ENCODE data around the gene RAB2B.

The RAB2B gene

GRCh38 chr14:21476925-21477681, at the start of gene RAB2B, which contains the start of gene TOX4:
Gene RAB2B (minus strand): TSS chr14:21476959. CDS start chr14:21476872, 87 bp downstream.
Gene TOX4 (plus strand): TSS chr14:21477195. CDS start chr14:21477279, 84 bp downstream.
- DNase-seq (ENCODE audit: low spot score), result peak; percentile 95

- peak; percentile 57 for DNase-seq (ENCODE audit: low spot score)
These were observed 49.4 kb upstream of the RAB2B start, which contains the start of gene SALL2 for GRCh38 chr14:21525962-21526671. Gene SALL2 (minus strand): TSS chr14:21526346. CDS start chr14:21526127, 219 bp downstream.

GRCh38 chr14:21525571-21525961, 48.8 kb upstream of the RAB2B start:
- DNase-seq (ENCODE audit: low spot score), result no peak

DNA sequence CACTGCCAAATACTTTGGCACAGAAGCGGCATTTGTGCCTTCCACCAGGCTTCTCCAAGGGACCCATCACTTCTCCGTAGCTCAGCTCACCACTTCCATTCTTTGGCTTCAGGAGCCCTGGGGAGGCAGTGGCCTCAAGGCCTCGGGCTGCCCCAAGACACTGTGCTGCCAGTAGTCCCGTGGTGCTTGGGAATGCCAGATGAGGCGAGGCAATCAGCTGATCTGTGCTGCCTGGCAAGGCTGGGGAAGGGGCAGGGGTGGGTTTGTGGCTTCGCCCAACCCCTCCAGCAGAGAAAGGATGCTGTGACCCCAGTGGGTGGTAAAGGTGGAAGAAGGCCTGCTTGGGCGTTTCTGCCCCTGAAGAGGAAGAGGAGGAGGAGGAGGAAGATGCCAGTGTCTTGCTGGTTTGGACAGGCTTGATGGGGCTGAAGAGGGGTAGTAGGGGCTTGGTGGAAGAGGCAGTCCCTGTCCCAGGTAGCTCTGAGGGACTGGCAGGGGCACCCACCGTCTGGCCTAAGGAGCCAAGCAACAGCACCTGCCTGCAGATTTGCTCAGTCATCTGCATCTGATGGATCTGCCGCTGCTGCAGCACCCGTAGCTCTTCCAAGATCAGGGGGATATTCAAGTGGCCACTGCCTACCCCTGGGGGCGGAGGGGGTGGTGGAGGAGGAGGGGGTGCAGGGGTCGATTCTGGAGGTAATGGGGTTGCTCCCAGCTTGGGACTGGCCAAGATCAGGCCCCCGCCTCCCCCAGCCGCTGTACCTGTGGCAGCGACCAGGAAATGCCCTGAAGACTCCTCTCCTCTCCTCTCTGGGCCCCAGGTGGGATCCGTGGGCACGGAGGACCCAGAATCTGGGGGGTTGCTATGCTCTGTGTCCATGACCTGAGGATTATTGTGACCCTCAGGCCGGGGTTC, 48.1 kb upstream of the RAB2B start:
- DNase-seq (ENCODE audit: low spot score), result no peak

GRCh38 chr14:21523203-21523602, 46.4 kb upstream of the RAB2B start:
- no peak for DNase-seq (ENCODE audit: low spot score)

DNA sequence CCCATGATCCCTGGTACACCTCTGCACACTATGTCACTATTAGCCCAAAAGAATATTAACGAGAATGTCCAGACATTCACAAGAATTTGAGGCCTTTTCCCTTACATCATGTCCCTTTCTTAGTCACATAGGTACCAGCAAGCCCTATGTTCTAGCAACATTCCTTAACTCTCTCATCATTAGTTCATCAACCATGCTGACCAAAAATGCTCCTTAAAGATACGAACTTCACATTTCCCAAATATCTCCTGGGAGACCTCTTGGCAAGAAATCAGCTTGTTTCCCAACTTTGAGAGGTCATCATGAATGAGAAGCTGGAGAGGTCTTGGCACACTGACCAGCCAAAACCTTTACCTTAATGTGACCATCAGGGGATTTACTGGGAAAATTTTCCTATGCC, 44.7 kb upstream of the RAB2B start:
- DNase-seq (ENCODE audit: low spot score), result peak; percentile 16

- DNase-seq (ENCODE audit: low spot score), result no peak
These were observed 44.0 kb upstream of the RAB2B start for GRCh38 chr14:21520767-21521166.

- no peak for DNase-seq (ENCODE audit: low spot score)
These were observed 42.0 kb upstream of the RAB2B start for GRCh38 chr14:21518725-21519124.

- DNase-seq (ENCODE audit: low spot score), result no peak
These were observed 37.6 kb upstream of the RAB2B start for GRCh38 chr14:21514341-21514740.

DNA sequence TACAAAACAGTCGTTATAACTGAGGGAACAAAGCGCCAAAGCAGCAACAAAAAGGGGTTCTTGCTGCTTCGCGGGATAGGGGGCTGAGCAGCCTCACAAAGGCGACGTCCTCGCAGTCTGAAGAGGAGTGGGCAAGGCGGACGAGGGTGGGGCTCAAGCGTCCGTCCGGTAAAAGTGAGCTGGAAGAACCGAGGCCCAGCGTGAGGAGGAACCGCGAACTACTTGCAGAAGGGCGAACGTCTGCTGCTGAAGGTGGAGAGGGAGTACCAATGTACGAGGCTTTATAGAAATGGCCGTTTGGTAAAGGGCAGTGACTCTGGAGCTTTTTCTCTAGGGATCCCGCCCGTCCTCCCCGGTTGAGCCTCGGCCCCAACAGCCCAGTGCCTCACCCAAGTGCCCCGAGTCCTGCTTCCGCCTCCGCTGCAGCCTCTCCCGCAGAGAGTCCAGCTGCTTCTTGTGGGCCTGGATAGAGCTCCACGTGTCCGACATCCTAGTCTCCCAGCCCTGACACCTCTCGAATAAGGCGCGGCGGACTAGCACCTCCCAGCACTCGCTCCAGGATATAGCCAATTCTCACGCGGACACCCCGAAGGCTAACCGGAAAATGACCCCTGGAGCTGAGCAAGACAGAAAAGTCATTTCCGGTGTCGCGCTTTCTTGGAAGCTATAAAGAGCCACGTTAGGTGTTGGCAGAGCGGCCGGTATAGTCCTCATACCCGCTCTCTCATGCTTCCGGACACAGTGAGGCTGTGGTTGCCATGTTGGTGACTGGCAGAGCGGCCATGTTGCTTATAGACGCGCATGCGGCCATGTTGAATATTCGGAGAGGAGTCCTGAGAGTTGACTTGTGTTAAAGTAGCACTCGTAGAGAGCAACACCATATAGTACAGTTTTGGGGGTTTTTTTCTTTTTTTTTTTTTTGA, 34.2 kb upstream of the RAB2B start, which contains the start of gene METTL3:
Gene METTL3, minus strand, starts transcription at position 606 of the 923 bp plus-strand sequence. Its CDS starts 117 bp downstream, at position 489.
- DNase-seq (ENCODE audit: low spot score), result peak; percentile 96

GRCh38 chr14:21509432-21510143, 32.8 kb upstream of the RAB2B start:
- DNase-seq (ENCODE audit: low spot score), result no peak

DNA sequence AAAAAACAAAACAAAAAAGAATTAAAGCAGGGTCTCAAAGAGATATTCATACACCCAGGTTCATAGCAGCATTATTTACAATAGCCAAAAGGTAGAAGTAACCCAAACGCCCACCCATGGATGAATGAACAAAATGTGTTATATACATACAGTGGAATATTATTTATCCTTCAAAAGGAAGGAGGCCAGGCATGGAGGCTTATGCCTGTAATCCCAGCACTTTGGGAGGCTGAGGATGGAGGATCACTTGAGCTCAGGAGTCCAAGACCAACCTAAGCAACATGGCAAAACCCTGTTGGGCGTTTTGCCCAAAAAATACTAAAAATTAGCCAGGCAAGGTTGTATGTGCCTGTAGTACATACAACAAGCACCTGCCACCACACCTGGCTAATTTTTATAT, 29.8 kb upstream of the RAB2B start:
- no peak for DNase-seq (ENCODE audit: low spot score)

GRCh38 chr14:21505012-21505553, 28.3 kb upstream of the RAB2B start:
- no peak for DNase-seq (ENCODE audit: low spot score)

DNA sequence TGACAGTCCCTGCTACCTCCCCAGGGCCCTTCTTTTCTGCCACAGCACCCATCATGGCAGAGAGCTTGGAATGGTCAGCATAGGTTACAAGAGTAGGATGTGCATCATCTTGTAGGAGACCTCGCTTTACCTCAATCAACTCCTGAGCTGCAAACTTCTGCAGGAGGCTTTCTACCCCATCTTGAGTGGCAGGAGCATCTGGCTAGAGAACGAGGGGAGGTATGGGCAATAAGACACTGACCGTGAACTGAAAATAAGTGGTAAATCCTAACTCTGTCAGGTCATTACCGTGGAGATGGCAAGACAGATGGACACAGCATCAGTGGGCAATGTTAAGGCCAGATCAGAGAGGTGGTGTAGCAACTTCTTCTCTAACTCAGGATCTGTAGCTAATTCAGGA, 26.6 kb upstream of the RAB2B start:
- no peak for DNase-seq (ENCODE audit: low spot score)

- DNase-seq (ENCODE audit: low spot score), result no peak
These were observed 24.8 kb upstream of the RAB2B start for GRCh38 chr14:21501568-21501967.

DNA sequence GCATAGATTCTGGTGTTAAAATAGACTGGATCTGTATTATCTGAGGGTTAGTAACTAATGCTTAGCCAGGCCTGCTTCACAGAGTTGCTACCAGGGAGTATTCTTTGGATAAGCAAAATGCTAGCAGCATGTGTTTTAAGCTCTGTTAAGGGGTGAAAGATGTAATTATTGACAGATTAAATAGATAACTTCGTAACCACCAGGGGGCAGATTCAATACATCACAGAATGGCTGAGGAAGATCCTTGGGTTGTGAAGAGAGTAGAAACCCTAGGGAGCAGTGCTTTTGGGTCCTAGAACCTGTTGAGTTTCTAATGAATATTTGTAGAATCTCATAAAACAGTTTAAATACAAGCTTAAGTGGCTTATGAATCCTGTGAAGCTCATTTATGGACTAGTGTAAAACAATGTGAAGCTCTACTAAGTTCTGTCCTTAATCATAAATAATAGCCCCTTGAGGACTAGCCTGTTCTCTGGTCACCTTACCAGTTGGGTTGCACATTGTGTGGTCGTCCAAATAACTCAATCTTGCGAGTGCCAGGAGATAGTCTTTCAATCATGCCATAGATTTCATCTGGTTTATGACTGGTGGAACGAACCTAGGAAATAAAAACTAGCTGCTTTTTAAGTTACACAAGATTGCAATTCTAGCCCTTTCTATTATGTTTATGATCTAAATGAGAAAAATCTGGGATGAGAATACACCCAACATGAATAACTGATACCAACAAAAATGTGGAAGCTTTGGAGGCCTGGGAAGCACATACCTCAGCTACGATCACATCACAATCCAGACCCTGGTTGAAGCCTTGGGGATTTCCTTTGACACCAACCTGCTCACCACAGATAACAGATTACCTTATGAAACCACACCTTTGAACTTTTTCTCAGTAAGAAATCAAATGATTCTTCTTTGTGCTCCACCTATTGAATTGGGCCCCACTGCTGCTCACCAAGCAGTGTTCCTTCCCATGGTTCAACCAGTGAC, 22.1 kb upstream of the RAB2B start:
- DNase-seq (ENCODE audit: low spot score), result peak; percentile 50

DNA sequence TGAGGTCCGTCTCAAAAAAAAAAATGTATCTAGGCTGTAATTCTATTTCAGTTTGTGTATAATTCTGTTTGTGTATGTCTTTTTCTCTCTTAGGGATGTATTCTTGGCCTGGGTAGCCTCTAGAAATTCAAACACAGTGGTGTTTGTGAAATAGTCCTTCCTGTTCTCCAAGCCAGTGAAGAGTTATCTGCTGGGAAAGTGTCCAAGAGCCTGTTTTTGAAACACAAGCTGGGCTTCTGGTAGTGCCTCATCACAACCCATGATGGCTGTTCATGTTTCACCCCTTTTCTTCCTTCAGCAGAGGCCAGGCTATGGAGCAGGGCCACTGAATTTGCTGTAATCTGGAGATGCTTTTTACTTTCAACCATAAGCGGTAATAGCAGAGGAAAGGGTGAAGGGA, 19.7 kb upstream of the RAB2B start:
- no peak for DNase-seq (ENCODE audit: low spot score)

DNA sequence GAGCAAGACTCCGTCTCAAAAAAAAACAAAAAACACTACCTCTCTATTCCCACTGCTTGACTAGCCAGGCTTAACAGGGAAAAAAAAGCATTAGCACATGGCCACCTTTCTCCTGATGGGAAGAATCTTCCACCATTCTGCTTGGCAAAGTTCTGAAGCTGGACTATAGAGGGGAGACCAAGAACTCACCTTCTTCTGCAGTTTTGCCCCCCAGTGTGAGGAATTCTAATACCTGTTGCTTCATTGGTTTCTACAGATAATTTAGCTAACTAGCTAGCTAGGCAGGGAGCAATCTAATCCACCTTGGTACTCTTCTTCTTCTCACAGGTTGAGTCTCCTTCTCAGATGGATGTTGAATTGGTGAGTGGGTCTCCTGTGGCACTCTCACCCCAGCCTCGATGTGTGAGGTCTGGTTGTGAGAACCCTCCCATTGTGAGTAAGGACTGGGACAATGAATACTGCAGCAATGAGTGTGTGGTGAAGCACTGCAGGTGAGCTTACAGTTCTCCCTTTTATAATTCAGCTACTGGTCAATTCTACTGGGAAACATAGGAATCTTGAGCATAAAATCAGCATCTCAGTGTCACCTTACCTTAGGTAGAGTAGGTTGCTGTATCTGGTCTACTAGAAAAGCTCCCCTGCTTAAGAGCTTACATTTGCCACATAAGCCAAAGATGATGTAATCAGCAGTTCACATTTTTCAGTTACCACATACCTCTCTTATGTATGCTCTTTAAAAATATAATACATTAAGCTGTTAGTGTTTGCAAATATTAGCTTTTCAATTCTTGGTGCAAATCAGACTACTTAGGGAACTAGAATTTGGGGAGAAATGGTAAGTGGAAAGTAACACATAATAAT, 18.4 kb upstream of the RAB2B start:
- no peak for DNase-seq (ENCODE audit: low spot score)

Data from AG20443 (cell line).